Activated CD8-positive, alpha-beta T cell treated with anti-CD3 and anti-CD28 coated beads for 36 hours (primary cell): ENCODE measurements around the gene ZNF609. TPM values are rescaled to one million over a fixed set of nuclear protein-coding genes. Genes with fewer than 3 reads are reported as not detected.

Experiments used
- ATAC-seq: fragments of 200-7000 bp; cut with Tn5 transposase; one replicate; pipeline ENCODE4 v1.10.0; 2021; ENCODE audit warnings: mild to moderate bottlenecking, moderate library complexity
- CTCF ChIA-PET: fragments of 350-600 bp; sonication (Branson Sonifier 250); formaldehyde crosslinking; loops from one replicate; lab custom pipeline; 2021; ENCODE audit warnings: antibody characterized with exemption; lab: Charles Lee
- POLR2A ChIA-PET: fragments of 350-600 bp; sonication (Branson Sonifier 250); formaldehyde crosslinking; loops from one replicate; lab custom pipeline; 2021; ENCODE audit warnings: antibody characterized with exemption; lab: Charles Lee
- DNase-seq: peaks from one replicate; pipeline ENCODE4 v3.0.0-alpha.2; 2020
- H3K27ac Mint-ChIP-seq: one replicate; pipeline ENCODE4 v1.8.0; 2021; ENCODE audit warnings: mild to moderate bottlenecking, mixed read lengths
- H3K27me3 Mint-ChIP-seq: one replicate; pipeline ENCODE4 v1.8.0; 2021; ENCODE audit warnings: mixed read lengths
- H3K36me3 Mint-ChIP-seq: one replicate; pipeline ENCODE4 v1.8.0; 2021; ENCODE audit warnings: low read depth, mixed read lengths
- H3K4me1 Mint-ChIP-seq: one replicate; pipeline ENCODE4 v1.8.0; 2021; ENCODE audit warnings: low read depth, mixed read lengths
- H3K4me3 Mint-ChIP-seq: one replicate; pipeline ENCODE4 v1.8.0; 2021; ENCODE audit warnings: mild to moderate bottlenecking, moderate library complexity, mixed read lengths
- H3K9me3 Mint-ChIP-seq: one replicate; pipeline ENCODE4 v1.8.0; 2021; ENCODE audit warnings: mixed read lengths
- CTCF ChIP-seq: fragments of 200-600 bp; IDR thresholded peaks from one replicate; pipeline ENCODE4 v1.8.0; 2022; ENCODE audit warnings: antibody characterized with exemption, mild to moderate bottlenecking
- intact Hi-C: fragments of 100-400 bp; cut with micrococcal nuclease; formaldehyde crosslinking; loops from one replicate; pipeline ENCODE4 v1.10.0; 2022
- total RNA-seq, 2 experiments: library from RNA; stranded (reverse); gene quantifications; one replicate each; pipeline ENCODE4 v1.2.3, GENCODE V29; 2021

ZNF609 gene
- total RNA-seq, 2 experiments from 2014 or later = 37.2 to 39.6 TPM

- ChIA-PET POLR2A (interaction anchor here (0.8 to 1.3 kb wide), 5 partner anchors 9 to 235 kb away, joined by 3 to 5 read pairs (median 3); partner anchors contain the start of gene ZNF609), CTCF (interaction anchor here (1.0 to 8.6 kb wide), 7 partner anchors 9 to 34 kb away, joined by 3 to 81 read pairs (median 5); no protein-coding TSS in a partner anchor)
- intact Hi-C loops = no loop called here
- Mint-ChIP-seq H3K27me3 (no peaks in the 10 kb centered on the region), H3K36me3 (peaks cover 15% of the 10 kb centered on the region), H3K27ac (no peak overlapping the region), H3K4me3 (no peak overlapping the region), H3K9me3 (no peaks in the 10 kb centered on the region), H3K4me1 (peaks cover 48% of the 10 kb centered on the region)
- TF ChIP-seq CTCF = no peak
- ATAC-seq (no peak), DNase-seq (no peak)
Measured at GRCh38 chr15:64695561-64695992, 235.2 kb downstream of the ZNF609 start.

- DNase-seq (no peak), ATAC-seq (no peak)
- no peaks in the 10 kb centered on the region for H3K27me3 Mint-ChIP-seq
- CTCF ChIA-PET = interaction anchor here (1.1 to 8.6 kb wide), 3 partner anchors 10 to 33 kb away, joined by 3 to 81 read pairs (median 35); no protein-coding TSS in a partner anchor
- POLR2A ChIA-PET = interaction anchor here (0.8 to 1.3 kb wide), 2 partner anchors 31 to 236 kb away, joined by 3 read pairs; partner anchors contain the start of gene ZNF609
- no peaks in the 10 kb centered on the region for H3K9me3 Mint-ChIP-seq
- intact Hi-C loops = no loop called here
- no peak overlapping the region for H3K4me3 Mint-ChIP-seq
- peaks cover 14% of the 10 kb centered on the region for H3K36me3 Mint-ChIP-seq
- H3K27ac Mint-ChIP-seq = peak overlapping the region; percentile 59
- TF ChIP-seq CTCF = no peak
- peaks cover 57% of the 10 kb centered on the region for H3K4me1 Mint-ChIP-seq
Measured at GRCh38 chr15:64696481-64696880, 236.1 kb downstream of the ZNF609 start.

- TF ChIP-seq CTCF = no peak
- DNase-seq (peak; percentile 54), ATAC-seq (peak; percentile 55)
- Mint-ChIP-seq H3K4me3 (no peak overlapping the region), H3K9me3 (no peaks in the 10 kb centered on the region), H3K27ac (peak overlapping the region; percentile 40), H3K27me3 (no peaks in the 10 kb centered on the region), H3K36me3 (peaks cover 12% of the 10 kb centered on the region), H3K4me1 (peaks cover 62% of the 10 kb centered on the region)
- POLR2A ChIA-PET = interaction anchor here (0.6 to 1.3 kb wide), 7 partner anchors 13 to 460 kb away, joined by 3 to 4 read pairs (median 3); no protein-coding TSS in a partner anchor
- CTCF ChIA-PET = interaction anchor here (0.7 to 8.6 kb wide), 4 partner anchors 11 to 32 kb away, joined by 3 to 81 read pairs (median 20); no protein-coding TSS in a partner anchor
- intact Hi-C loops = no loop called here
Measured at GRCh38 chr15:64697911-64698369, 237.6 kb downstream of the ZNF609 start.

- no peak for TF ChIP-seq CTCF
- H3K27me3 Mint-ChIP-seq = no peaks in the 10 kb centered on the region
- H3K4me3 Mint-ChIP-seq = no peak overlapping the region
- peaks cover 12% of the 10 kb centered on the region for H3K36me3 Mint-ChIP-seq
- H3K27ac Mint-ChIP-seq = peak overlapping the region; percentile 40
- DNase-seq (no peak), ATAC-seq (no peak)
- intact Hi-C loops = no loop called here
- ChIA-PET POLR2A (interaction anchor here (1.6 kb wide), 1 partner anchor 195 kb away, joined by 4 read pairs; no protein-coding TSS in a partner anchor), CTCF (interaction anchor here (1.4 to 8.6 kb wide), 3 partner anchors 11 to 31 kb away, joined by 4 to 81 read pairs (median 35); no protein-coding TSS in a partner anchor)
- H3K4me1 Mint-ChIP-seq = peaks cover 61% of the 10 kb centered on the region
- no peaks in the 10 kb centered on the region for H3K9me3 Mint-ChIP-seq
Measured at GRCh38 chr15:64698823-64699222, 238.4 kb downstream of the ZNF609 start.
